Activated T-cell treated with anti-CD3 and anti-CD28 coated beads for 24 hours (primary cell): ENCODE results near the gene DCAF6.
"Not testable (repeated sequence)": the region's sequence is repeated elsewhere in the genome, so short reads cannot be mapped to it uniquely, and the experiment has no call there.

ENCODE experiments used
- DNase-seq: peaks from one replicate; pipeline ENCODE4 v3.0.0-alpha.2; 2020; ENCODE audit warnings: low read depth

The DCAF6 gene

DNA sequence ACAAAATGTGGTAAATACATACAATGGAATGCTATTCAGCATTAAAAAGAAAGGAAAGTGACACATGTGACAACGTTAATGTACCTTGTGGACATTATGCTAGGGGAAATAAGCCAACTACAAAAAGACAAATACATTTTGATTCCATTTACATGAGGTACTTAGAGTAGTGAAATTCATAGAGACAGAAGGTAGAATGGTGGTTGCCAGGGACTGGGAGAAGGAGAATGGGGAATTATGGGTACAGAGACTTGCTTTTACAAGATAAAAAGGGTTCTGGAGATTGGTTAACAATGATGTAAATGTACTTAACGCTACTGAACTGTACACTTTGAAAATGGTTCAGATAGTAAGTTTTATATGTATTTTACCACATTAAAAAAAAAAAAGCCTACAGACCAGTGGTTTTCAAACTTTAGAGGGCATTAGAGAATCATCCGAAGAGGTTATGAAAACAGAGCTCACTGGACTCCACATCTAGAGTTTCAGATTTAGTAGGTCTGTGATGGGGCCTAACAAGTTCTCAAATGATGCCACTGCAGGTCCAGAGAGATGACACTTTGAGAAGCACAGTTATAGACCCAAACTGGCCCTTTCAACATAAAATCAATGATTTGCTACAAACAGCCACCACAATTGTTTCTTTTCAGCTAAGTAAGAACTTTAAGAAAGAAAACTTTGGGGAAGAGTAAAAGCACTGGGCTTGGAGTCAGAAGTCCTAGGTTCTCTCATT is 13.0 kb upstream of the DCAF6 start:
- no peak for DNase-seq

- DNase-seq, result no peak
Observed at GRCh38 chr1:167924102-167924501, 12.4 kb upstream of the DCAF6 start.

- no peak for DNase-seq
Observed at GRCh38 chr1:167924543-167925231, 11.8 kb upstream of the DCAF6 start.

DNA sequence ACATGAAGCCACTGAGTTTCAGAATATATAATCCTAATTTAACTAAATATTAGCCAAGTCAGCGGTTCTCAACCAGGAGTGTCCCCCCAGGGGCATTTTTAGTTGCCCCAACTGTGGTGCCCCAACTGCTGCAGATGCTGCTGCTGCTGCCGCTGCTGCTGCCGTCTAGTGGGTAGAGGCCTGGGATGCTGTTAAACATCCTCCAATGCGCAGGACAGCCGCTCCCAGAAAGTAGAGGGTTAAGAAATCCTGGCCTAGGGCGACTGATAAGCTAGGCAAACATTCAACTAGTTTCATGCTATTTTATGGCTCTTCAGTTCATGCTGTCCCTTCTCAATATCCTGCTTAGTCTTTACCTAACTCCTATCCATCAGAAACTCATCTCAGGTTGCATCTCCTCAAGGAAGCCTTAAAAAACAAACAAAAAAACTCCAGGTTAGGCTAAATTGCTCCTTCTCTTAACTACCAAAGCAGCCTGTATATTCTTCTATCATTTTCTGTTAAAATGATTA is 9.9 kb upstream of the DCAF6 start:
- no peak for DNase-seq

GRCh38 chr1:167927046-167927754 is 9.3 kb upstream of the DCAF6 start:
- DNase-seq, result no peak

- no peak for DNase-seq
Observed at GRCh38 chr1:167928457-167928852, 8.0 kb upstream of the DCAF6 start.

DNA sequence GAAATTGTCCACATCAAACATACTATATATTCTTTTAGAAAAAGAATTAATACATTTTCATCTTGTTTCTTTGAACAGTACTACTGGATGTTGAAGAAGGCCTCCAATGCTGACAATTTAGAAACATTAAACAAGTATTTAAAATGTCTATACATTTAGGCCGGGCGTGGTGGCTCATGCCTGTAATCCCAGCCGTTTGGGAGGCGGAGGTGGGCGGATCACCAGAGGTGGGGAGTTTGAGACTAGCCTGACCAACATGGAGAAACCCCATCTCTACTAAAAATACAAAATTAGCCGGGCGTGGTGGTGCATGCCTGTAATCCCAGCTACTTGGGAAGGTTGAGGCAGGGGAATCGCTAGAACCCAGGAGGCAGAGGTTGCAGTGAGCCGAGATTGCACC is 7.6 kb upstream of the DCAF6 start:
- not testable (repeated sequence) for DNase-seq

- no peak for DNase-seq
Observed at GRCh38 chr1:167929725-167930124, 6.8 kb upstream of the DCAF6 start.

DNA sequence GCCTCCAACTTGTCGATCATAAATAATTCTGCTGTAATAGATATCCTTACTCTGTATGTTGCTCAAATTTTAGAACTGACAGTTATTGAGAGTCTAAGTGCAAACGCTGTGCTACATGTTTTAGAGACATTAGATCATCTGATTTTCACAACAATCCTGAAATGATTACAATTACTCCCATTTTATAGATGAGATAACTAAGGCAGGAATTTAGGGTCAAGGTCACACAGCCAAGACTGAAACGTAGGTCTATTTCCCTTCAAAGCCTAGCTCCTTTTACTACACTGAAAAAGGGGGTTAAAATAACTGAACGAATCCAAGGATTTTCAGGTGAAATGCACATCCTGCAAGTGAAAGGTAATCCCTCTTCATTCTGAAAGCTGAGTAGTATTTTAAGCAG is 2.7 kb upstream of the DCAF6 start:
- DNase-seq, result no peak

- no peak for DNase-seq
Observed at GRCh38 chr1:167934426-167935215, 1.9 kb upstream of the DCAF6 start.

- DNase-seq, result peak; percentile 16
Observed at GRCh38 chr1:167935216-167936067, 1.0 kb upstream of the DCAF6 start.

GRCh38 chr1:167936930-167937708 is 636 bp downstream of the DCAF6 start, which contains the start of gene MPC2:
TSS of gene MPC2 (minus strand) at chr1:167937072. CDS start at chr1:167935841, 1,231 bp downstream.
- peak; percentile 41 for DNase-seq

DNA sequence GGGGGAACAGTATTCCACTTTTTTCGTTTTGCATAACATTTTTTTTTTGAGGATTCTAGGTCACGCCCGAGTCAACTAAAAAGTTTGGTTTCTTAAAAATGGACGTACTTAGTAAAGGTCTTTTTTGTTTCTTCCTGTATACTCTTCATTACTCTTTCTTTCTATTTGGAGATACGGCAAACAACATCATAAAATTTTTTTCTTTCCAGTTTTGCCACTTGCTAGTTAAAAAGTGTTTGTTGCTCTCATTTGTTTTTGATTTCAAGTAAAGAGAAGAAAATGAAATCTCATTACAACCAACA is 1.2 kb downstream of the DCAF6 start:
- no peak for DNase-seq

DNA sequence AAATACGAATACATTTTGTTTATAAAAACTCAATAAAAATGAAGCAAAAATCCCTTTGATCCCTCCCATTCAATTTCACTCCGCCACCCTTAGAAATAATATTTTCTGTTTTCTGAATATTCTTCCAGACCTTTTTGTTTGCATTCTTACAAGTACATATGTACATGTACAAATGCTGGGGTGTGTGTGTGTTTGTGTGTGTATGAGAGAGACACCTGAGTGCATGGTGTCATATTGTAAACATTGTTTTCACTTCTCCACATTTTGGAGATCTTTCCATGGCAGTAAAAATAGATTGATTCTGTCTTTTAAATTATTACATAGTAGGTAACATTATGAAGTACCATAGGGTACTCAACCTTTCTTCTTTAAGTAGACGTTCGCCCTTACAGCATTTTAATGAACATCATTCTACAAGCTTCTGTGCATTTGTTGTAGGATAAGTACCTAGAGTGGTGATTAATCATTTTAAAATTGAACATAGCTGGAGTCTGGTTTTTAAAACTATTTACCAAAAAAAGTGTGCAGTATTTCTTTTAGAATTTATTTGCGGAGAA is 1.7 kb downstream of the DCAF6 start:
- DNase-seq, result no peak

DNA sequence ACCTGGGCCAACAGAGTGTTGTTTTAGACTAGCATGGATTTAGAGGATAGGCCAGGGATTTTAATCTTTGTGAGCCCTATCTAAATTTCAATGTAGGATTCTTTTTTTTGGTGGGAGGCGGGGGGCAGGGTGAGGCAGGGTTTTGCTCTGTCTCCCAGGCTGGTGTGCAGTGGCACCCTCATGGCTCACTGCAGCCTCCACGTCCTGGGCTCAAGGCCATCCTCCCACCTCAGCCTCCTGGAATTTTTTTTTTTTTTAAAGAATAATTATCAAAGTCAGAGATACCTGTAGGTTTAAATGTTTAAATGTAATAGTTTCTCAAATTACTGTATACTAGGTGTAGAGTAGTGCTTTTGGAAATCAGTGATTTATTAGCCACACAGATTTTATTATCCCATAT is 3.8 kb downstream of the DCAF6 start:
- no peak for DNase-seq

DNA sequence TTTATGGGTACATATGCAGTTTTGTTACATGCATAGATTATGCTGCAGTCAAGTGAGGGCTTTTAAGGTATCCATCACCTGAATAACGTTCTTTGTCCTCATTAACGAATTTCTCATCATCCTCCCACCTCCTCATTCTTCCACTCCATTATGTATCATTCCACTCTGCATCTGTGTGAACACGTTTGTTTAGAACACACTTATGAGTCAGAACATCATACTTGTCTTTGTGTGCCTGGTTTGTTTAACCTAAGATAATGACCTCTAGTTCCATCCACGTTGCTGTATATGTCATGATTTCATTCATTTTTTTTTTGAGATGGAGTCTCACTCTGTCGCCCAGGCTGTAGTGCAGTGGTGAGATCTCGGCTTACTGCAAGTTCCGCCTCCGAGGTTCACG is 7.1 kb downstream of the DCAF6 start:
- DNase-seq, result no peak

DNA sequence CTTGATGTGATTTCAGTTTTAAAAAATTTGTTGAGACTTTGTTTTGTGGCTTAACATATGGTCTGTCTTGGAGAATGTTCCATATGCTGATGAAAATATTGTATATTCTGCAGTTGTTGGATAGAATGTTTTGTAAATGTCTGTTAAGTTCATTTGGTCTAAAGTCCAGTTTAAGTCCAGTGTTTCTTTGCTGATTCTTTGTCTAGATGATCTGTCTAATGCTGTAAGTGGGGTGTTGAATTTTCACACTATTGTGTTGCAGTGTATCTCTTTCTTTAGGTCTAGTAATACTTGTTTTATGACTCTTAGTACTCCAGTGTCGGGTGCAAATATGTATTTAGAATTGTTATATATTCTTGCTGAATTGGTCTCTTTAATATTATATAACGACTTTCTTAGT is 11.2 kb downstream of the DCAF6 start:
- no peak for DNase-seq

DNA sequence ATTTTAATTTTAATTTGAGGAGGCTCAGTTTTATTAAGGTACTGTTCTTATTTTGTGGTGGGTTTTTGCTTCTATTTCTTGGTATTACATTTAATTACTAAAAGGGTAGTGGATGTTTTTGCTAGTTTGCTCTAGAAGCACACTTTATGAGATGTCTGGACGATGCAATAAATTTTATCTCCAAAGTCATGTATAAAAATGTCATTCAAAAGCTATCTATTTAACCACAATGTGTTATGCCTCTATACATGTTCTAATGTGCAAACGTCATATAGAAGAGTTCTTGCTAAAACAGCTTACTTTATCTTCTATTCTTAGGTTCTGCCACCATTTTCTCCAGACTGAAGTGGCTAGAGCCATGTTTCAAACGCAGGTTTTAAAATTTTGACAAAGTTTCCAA is 13.3 kb downstream of the DCAF6 start:
- DNase-seq, result no peak

DNA sequence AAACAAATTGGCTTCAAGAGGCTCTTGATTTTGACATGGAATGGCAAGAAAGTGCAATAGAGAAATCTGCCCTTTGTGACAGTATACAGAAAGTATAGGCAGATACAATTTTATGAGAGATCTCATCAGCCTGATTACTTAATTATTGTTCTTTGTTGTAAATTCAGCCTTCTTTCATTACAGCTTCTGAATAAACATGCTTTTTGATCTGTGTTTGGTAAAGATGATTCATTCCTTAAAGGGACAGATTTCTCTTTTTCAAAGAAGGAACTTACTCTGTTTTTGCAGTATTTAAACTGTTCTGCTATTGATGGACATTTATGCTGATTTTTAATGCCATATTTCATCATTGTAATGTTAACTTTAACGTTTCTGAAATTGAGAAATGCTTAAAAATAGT is 14.1 kb downstream of the DCAF6 start:
- no peak for DNase-seq

DNA sequence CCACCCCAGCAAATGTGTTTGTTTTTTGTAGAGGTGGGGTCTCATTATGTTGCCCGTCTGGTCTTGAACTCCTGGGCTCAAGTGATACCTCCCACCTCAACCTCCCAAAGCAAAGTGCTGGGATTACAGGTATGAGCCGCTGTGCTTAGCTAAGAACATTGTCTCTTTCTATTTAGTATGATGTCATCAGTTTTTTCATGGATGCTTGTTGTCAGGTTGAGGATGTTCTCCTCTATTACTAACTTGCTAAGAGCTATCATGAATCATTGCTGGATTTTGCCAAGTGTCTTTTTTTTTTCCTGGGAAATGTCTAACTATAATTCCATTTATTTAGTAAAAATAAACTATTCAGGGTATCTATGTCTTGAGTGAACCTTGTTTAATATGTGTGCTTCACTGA is 19.4 kb downstream of the DCAF6 start:
- DNase-seq, result no peak
